RCC 7860 (cell line): Measurements from ENCODE around the gene GPX1.

Source experiments
- DNase-seq: peaks from one replicate; pipeline ENCODE4 v3.0.0-alpha.2; 2015; ENCODE audit warnings: low spot score
- FAIRE-seq: peaks from 2 replicates; lab custom pipeline; 2012; peaks lifted over from hg19 to GRCh38; lab: Jason Lieb, UNC

Gene GPX1

DNA sequence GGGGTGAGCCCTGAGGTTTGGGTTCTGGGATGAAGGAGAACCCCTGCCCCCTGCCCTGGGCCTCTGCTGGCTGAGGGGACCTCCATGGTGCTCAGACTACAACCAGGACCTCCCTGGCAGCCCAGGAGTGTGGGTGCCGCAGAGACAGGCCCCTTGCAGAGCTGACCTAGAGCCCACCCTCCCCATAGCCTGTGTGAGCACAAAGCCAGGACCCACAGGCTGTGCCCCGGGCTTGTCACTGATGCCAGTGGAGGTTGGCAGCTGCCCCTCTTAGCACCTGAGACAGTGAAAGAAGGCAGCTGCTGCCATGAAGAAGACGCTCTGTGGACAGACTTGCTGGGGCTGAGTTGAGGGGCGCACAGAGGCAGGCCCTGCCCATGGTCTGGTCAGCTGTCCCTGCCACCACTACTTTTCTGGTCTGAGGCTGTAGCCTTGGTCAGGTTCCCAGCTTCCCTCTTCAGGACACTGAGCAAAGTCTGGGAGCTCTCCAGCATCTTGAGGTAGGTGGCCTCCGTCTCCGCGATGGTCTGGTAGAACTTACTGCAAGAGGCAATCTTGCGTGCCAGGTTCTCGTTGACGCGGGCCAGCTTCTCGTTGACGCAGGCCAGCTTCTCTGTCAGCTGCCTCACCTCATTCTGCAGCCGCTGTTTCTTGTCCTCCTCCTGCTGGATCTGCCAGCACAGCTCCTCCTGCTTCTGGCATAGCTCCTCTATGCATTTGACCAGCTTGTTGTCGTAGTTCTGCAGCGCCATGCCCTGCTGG is 41.3 kb downstream of the GPX1 start:
- FAIRE-seq (no peak), DNase-seq (no peak)

DNA sequence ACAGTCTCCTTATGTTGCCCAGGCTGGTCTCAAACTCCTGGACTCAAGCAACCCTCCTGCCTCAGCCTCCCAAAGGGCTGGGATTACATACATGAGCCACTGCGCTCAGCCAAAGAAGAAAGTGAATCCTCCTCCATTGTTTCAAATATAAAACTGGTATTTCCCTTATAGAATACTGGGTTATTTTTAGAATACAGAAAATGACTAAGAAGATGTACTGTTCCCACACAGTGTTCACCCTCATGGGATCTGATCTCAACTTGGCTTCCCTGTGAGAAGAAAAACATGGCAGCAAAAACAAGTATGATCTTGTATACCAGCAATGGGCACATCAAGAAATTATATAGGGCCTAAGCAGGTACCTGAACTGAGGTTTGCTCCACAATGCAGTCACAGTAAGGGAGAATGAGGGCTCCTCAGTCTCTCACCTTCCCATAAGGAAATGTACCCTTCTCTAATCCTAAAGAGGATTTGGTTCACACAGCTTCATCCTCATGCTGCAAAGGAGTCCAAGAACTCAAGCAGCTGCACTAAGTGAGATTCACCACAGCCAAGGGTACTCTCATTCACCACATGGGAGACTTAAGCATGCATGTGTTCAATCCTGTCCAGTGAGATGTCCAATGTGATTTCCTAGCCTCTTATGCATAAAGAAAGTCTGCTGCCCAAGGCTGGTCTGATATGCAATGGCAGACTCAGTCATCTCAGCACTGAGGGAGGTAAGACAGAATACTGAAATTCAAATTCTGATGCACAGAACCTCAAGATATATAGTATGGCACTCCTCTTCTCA is 44.1 kb downstream of the GPX1 start:
- DNase-seq (no peak), FAIRE-seq (no peak)

- FAIRE-seq, result no peak
- no peak for DNase-seq
Observed at GRCh38 chr3:49311283-49311682, 46.9 kb downstream of the GPX1 start.

DNA sequence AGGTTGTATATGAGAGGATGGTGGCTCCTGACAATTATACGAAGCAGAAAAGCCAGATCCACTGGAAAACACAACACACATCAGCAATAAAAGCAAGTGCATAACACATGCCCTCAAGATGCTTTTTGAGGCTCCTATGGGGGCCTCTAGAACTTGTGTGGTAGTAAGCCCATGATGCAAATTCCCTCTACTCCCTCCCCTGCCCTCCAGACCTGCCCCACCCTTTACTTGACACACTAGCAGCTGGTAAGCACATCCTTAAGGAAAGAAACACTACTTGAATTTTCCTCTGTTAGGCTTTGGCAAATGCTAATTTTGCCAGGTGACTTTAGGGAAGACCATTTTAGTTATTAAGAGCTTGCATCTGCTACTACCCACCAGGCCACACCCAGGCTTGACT is 47.5 kb downstream of the GPX1 start:
- FAIRE-seq, result no peak
- DNase-seq, result no peak
